HG03432 (cell line): Measurements from ENCODE around the gene SUCLG1.

Experiments used
- ATAC-seq: cut with Tn5 transposase; IDR thresholded peaks from one replicate; pipeline ENCODE4 v1.9.1; 2021; ENCODE audit warnings: mild to moderate bottlenecking, moderate library complexity; ENCODE audit not compliant: unreplicated experiment

The SUCLG1 gene

DNA sequence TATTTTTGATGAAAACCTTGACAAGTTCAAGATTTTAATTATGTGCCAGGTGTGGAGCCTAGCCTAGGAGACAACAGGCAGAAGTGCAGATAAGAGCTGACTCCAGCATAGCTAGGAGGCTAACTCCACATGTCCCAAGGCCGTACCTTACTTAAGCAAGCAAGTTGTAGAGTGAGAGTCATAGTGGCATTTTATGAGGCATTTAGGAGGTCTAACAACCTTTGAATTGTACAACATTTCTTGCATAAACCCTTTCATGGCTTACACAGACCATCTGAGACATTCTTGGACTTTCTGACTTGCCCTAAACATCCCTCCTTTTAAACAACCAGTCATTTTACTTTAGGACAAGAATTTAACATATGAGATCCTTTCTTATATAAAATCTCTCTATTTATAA, 8.3 kb upstream of the SUCLG1 start:
- ATAC-seq = no peak

DNA sequence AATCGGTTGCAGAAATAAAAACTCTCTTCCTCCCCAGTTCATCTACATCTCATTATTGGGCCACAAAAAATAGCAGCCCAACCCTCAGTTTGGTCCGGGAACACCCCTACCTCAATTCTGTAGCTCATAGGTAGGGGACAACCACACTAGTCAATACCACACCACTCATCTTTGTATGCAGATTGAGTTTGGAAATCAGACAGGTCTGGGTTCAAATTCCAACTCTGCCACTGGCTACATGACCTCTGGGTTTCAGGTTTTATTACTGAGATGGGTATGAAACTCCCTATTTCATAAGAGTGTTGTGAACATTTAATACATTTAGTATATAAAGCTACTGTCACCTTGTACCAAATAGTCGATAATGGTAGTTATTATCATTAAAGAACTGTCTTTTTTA, 2.2 kb upstream of the SUCLG1 start:
- ATAC-seq = no peak

DNA sequence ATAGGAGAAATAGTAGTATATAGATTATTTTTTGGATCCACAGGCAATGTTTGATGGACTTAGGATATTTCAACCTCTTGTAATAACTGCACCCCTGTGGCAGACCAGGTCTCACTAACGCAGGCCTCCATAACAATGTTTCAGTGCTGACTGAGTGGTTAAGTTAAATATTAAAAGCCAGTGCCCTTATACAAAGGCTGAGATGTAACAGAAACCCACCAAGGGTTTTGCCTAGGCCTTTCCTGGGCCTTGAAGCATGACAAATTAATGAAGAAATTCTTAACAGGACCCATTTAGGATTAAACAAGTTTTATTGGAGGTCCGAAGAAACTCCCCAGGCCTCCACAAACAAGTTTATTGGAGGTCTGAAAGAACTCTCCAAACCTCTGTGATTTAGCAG, 1.6 kb upstream of the SUCLG1 start:
- no peak for ATAC-seq

DNA sequence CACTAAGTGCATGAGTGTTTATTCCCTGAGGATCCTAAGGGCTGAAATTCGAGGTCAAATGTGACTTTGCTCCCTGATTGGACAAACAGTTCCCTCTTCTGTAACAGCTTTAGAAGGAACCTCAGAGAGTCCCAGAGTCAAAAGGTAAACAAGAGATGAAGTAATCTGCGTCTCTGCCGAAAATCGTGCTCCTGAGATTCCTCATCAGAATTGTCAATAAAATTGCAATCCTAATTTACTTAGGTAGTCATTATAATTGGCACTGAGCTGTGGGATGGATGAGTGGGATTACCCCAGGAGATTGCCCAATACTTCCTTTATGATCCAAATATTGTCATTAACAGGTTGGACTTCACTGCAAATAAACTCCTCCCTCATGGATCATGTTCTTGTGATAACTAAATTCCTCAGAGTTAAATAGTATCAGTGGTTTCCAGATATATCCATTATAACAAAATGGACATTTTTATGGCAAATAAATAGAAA, 907 bp upstream of the SUCLG1 start:
- ATAC-seq = no peak

DNA sequence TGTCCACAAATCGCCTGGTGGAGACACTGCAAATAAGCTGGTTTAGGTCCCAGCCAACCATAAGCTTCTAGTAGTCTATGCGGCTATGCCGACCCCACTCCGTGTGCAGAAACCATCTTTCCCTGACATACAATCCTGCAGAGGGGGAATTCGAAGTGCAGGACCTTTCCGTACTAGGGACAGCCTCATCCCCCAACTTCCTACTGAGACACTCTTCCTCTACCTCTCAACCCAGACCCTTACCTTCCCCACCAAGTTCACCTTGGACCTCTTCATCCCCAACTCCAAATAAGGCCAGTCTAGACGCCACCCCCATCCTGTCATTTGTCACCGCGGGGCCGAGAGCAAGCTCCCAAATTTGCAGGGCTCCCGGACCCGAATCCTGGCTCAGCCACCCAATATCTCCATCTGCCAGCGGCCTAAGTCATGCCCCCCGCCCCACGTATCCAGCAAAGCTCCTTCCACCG, 496 bp downstream of the SUCLG1 start:
- peak; percentile 36 for ATAC-seq

DNA sequence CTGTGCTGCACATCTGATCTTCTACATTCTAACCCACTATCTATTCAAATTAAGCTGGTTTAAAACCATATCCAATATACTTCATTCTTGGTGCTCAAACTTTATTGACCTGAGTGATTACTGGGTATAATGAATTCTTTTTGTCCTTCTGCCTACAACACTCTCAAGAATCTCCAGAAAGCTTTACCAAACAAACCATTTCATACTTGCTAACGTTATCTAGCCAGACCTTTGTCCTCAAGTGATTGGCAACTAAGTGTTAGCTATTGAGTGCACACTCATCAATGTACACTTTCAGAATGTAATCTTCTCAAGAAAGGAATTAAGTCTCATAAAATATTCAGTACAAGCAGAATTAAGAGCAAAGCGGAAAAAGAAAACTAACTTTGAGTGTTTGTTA, 1.4 kb downstream of the SUCLG1 start:
- ATAC-seq = no peak

DNA sequence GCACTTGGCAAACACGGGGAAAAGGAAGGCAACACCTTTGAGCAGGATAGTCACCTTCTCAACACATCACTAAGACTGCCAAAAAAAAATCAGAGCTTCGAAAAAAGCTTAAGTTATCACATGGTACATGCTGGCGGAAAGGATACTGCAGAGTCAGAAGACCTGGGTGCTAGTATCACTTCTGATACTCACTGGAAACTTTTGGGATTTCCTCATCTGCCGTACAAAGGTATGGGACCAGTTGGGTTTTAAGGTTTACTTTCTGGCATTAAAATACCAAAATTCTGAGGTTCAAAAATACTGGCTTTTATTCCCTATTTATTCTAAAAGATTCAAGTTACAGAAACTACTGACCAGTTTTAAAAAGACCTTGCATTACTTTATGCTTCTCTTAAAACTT, 2.9 kb downstream of the SUCLG1 start:
- ATAC-seq = no peak

DNA sequence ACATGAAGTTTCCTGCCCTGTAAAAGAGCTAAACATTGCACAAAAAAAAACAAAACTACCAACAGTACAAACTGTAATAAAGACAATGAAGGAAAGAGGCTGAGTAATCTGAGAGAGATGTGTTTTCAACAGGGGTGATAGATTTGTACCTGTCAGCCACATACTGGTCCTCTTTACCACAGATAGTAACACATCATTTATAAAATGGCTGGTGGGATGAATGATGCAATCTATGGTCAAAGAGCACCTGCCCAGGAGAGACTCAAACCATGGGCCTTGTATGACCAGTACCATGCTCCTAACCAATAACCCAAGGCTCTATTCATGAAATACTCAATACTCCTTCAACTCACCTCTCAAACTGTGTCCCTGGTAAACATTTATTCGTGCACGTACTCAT, 4.5 kb downstream of the SUCLG1 start:
- ATAC-seq = no peak

DNA sequence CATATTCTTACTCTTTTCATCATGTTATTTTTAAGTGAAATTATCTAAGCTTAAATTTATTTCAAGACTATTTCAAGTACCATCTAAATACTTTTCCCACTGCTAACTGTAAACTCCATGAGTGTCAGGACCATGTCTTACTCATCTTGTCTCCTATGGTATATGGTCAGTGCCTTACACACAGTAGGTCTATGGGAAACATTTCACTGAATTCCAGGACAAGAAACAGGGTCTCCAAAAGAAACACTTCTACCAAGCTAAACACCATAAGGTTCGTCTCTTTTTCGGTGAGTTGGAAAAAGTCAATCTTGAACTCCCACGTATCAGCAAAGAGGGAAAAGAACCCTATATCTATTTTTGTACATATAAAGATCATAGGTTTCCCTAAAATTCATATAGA, 6.5 kb downstream of the SUCLG1 start:
- no peak for ATAC-seq

DNA sequence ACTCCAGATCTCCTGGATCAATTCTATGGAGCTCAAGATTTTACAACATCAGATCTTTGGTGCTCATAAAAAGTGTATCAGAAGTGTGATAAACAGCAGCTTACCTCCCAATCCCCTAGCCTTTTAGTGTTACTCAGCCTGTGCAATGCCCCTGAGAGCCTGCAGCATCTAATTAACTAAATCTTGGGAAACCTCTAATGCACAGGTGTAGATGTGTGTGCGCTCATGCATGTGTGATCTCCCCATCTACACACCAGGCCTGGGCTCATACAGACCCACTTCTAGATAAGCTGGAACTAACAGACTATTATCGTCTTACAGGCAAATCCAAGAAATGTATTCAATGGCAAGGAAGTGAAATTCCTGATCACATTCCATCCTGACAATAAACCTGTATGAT, 7.5 kb downstream of the SUCLG1 start:
- ATAC-seq = no peak

DNA sequence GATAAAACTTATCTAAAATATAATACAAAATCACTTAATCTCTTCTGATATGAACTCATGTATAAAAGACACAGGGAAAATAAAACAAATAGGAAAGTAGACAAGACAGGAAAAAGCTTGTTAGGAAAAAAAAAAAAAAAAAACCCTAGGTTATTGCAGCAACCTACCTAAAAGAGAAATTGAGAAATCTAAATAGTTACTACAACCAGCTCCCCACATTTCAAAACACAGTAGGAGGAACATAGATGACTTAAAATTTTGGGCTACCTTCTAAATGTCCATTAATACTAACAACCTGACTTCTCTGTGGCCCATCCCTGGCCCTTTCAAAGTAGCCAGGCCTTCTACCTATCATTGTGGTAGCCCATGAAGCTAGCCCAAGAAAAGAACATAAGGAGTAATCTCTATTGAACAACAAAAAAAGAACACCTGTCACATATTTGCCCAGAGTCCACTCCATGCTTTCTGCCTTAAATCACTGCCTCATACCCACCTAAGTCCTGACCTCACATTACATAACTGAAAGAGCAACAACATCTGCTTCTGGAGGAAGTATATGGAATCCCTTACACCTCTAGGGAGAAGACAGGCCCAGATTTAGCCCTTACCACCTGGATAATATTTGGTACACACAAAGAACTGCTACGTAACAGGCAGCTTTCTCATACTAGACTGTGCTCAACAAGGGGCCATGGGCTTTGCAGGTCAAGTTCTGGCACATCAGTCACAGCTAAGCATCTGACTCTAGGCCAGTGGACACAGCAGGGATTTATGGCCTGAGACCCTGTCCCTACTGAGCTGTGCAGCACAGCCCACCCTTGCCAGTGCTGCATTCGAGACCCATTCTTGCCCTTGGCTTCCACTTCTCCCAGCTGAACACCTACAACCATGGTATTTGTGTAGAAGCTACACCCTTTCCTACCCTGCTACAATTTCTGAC, 8.5 kb downstream of the SUCLG1 start:
- no peak for ATAC-seq

DNA sequence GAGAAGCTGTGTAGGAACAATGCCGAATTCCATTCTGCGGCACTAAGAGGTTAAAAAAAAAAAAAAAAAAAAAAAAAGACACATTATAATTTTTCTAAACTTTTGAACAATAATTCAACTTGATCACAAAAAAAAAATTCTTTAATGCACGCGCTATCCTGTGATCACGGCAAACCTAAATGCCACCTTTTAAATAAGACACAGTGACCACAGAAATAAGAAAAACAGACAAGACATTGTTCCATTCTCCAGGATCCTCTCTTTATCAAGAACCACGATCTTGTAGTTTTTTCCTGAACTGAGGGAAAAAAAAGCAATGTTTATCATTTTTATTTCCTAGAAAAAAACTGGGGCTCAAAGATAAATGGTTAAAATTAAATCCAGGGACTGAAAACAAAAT, 9.4 kb downstream of the SUCLG1 start:
- ATAC-seq = no peak

DNA sequence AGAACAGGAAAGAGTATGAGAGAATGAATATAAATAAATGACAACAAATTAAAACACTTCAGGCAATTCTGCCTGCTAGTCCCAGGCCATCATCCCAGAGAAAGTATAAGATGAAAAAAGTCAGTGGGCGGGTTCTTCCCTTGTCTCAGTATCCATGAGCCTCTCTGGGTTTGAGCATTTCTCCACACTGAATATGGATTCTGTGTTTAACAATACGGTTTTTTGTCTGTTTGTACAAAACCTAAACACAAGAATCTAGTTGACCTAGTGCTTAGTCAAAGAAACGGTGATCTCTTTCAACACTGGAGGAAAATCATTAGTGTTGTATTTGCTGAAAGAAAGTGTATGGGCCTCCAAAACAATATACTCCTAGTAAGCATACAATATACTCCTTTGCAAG, 10.0 kb downstream of the SUCLG1 start:
- ATAC-seq = no peak

DNA sequence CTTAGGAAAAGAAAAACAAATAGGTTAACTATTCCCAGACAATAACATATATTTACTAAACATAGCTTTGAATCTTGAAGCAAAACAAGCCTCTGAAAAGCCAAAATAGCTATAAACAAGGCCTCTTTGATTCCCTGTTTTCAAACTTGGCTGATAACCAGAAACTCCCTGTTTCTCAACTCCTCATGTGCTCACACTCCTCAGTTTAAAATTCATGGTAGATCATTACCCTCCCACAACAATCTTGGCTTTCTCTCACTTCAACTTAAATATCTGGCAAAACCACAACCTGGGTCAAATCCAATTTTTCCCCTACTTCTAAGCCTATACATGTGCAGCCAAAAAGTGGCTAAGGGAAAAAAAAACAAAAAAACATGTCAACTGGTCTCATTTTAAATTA, 15.6 kb downstream of the SUCLG1 start:
- no peak for ATAC-seq

DNA sequence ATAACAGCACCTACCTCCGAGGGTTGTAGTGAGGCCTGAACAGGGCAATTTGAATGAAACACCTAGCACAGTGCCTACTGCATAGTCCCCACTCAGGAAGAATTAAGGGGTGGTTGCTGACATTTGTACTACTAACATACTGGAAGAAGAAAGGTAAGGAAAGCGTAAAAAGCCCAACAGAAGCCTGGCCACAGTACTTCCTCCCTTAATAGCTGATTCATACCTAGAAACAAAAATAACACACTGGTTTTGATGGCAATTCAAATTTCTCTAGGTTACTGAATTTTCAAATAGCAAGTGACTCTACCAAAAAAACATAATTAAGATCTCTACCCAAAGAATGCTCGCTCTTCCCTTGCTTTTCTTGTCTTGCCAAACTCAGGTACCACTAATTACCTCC, 16.2 kb downstream of the SUCLG1 start:
- peak; percentile 71 for ATAC-seq

DNA sequence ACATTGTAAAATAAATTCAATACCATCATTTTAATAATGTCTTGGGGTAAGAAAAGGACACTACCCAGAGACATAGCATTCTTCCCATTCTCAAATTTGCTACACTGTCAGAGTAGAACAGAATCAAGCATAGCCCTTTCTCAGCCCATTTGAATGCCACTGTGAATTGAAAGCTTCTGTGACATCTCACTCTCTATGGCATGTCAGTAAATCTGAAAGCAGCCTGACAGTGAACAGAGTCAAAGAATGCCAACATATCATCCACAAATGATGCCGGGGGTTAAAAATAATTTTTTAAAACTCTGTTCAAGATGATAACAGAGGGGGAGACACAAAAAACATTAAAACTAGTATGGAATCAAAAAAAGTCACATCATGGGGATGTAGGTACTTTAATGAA, 17.6 kb downstream of the SUCLG1 start:
- no peak for ATAC-seq

DNA sequence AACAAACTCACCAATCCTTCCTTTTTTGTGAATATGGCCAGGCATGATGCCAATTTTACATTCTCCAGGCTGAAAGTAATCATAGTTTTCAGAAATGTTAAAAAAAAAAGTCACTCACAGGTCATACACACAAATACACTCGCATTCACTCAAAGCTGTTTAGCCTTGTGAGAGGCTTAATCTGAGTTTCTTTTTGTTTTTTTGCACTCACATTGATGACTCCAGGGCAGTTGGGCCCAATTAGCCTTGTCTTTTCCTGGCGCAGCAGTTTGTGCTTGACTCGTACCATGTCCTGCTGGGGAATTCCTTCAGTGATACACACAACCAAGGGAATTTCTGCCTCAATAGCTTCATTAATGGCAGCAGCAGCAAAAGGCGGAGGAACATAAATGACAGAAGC, 18.0 kb downstream of the SUCLG1 start:
- ATAC-seq = no peak

DNA sequence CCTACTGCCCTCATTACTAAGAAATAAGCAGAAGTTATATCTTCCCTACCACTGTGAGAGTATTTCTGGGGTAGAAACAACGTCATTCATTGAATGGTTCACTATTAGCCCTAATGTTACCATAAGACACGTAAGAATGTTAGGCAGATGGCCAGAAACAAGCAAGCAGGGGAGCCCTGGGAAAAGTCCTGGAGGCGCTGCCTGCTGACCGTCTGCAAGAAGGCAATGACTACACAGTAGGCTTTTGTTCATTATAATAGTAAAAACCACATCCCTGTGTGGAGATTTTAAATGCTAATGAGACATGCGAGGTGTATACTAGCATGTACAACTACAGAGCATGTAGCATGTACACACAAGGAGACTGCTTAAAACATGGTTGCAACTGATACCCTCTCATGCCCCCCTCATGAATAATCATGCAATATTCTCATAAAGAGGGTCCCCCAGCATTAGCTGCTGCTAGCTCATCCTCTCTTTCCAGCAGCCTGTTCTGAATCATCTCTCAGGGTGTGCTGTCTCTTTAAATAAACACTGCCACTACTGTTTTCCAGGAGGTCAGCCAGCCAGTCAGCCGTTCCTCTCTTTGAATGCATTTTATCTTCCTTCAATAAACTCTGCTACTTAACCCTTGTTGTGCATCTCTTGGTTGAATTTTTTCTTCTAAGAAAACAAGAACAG, 23.6 kb downstream of the SUCLG1 start:
- no peak for ATAC-seq

DNA sequence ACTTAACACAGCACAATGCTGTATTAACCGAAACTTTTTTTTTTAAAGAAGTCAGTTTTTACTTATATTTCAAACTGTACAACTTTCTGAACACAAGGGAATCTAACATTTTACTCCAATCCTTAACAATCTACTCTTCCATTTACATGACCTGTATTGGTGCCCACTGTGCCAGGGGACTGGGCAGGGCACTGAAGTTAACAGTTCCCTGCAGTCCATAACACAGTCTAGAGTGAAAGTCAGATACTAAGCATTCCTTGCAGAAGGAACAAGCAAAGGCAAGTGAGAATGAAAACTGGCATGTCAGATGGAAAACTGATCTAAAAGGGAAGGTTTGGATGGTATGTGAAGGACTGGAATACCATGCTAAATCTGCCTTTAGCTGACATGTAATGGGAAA, 29.8 kb downstream of the SUCLG1 start:
- no peak for ATAC-seq

DNA sequence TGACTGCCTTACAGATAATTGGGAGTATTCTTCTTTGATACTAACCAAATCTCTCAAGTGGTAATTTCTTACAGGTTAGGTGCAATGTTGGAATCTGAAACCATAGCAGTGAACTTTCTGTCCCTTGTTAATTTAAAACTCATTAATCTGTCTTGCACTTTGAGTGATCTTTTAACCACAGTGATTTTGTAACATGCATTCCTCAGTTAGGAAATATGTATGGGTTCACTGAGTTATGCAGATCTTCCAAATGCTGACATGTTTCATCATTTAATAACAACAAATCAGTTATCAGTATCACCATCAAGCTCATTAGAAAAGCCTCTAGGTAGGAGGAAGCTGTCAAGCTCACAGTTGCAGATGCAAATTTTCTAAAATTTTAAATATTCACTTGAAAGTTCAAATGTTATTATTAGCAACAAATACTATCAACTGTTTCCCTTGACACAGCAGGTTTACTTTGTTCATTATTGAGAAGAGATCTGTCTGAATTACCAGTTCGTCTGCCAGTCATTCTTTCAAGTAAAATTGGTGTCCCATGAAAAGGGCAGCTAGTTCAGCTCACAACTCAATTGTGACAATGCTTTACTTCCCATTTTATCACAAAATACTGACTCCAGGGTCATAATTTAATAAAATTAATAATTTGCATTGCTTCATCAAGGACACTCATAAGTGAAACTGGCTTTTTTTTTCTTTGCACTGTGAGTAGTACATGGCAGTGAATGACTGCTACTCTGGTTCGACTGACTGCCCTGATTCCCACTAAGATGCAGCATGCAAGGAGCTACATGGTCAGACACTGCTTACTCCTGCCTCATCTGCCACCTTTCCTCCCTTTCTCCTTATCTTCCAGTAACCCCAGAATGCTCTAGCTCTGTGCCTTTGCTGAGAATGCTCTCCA, 31.6 kb downstream of the SUCLG1 start:
- ATAC-seq = peak; percentile 70

DNA sequence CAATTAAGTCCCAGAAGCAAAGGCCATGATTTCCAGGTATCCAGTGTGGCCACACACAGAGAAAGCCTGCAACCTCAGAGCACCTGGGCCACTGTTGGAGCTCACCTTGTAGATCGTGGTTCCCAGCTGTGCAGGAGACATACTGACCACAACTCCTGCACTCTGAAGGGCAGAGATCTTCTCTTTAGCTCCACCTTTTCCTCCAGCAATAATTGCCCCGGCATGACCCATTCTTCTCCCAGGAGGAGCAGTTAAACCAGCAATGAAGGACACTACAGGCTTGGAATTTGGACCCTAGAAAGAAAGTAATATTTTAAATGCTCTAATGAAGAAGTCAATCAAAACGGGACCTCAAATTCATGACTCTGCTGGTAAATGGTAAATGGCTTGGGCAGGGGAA, 33.8 kb downstream of the SUCLG1 start:
- no peak for ATAC-seq
